ENCODE results near the gene GALNT2.

GALNT2 gene

GRCh38 chr1:230073371-230074035, 6.5 kb downstream of the GALNT2 start:
- no peak for DNase-seq

- DNase-seq = no peak
These were observed 7.2 kb downstream of the GALNT2 start for GRCh38 chr1:230074270-230074669.

- no peak for DNase-seq
These were observed 7.7 kb downstream of the GALNT2 start for GRCh38 chr1:230074762-230075161.

GRCh38 chr1:230076121-230076520, 9.1 kb downstream of the GALNT2 start:
- DNase-seq = no peak

- DNase-seq = peak; percentile 47
These were observed 10.0 kb downstream of the GALNT2 start for GRCh38 chr1:230077011-230077410.

GRCh38 chr1:230077436-230078213, 10.6 kb downstream of the GALNT2 start:
- no peak for DNase-seq

- DNase-seq = no peak
These were observed 12.4 kb downstream of the GALNT2 start for GRCh38 chr1:230079199-230080024.

- DNase-seq = no peak
These were observed 13.8 kb downstream of the GALNT2 start for GRCh38 chr1:230080822-230081221.

- DNase-seq = no peak
These were observed 14.7 kb downstream of the GALNT2 start for GRCh38 chr1:230081751-230082150.

GRCh38 chr1:230082211-230082610, 15.2 kb downstream of the GALNT2 start:
- DNase-seq = no peak

- DNase-seq = no peak
These were observed 16.0 kb downstream of the GALNT2 start for GRCh38 chr1:230083053-230083452.

GRCh38 chr1:230083746-230084407, 16.8 kb downstream of the GALNT2 start:
- DNase-seq = no peak

GRCh38 chr1:230084408-230085177, 17.6 kb downstream of the GALNT2 start:
- peak; percentile 87 for DNase-seq

GRCh38 chr1:230085178-230085515, 18.1 kb downstream of the GALNT2 start:
- no peak for DNase-seq

- no peak for DNase-seq
These were observed 19.1 kb downstream of the GALNT2 start for GRCh38 chr1:230086151-230086550.

GRCh38 chr1:230087028-230087716, 20.1 kb downstream of the GALNT2 start:
- DNase-seq = no peak

GRCh38 chr1:230087717-230088105, 20.7 kb downstream of the GALNT2 start:
- no peak for DNase-seq

GRCh38 chr1:230090194-230090711, 23.2 kb downstream of the GALNT2 start:
- no peak for DNase-seq

- no peak for DNase-seq
These were observed 24.6 kb downstream of the GALNT2 start for GRCh38 chr1:230091473-230092231.

GRCh38 chr1:230094746-230095145, 27.7 kb downstream of the GALNT2 start:
- no peak for DNase-seq

GRCh38 chr1:230095938-230096337, 28.9 kb downstream of the GALNT2 start:
- DNase-seq = no peak
